ENCODE measurements around the gene DLGAP1.

Gene DLGAP1

GRCh38 chr18:3554811-3555427, 900.2 kb downstream of the DLGAP1 start:
- CTCF ChIA-PET: interaction anchor here (0.6 to 1.0 kb wide), 3 partner anchors 31 to 102 kb away, joined by 3 to 5 read pairs (median 4); no protein-coding TSS in a partner anchor
- POLR2A ChIA-PET: no interaction called here
- 0 out of 2 replicates have a peak overlapping the region, but pooled peaks have one; percentile 16 for H3K27ac ChIP-seq (ENCODE audit: extremely low read depth, low read depth, low read length)
- no peaks in the 10 kb centered on the region for H3K36me3 ChIP-seq (ENCODE audit: control insufficient read depth in 2 of 2, insufficient read depth in 1 of 2, low read length in 2 of 2)
- no peak overlapping the region for H3K4me3 ChIP-seq (ENCODE audit: low read depth, low read length)
- peaks cover 19% of the 10 kb centered on the region for H3K4me1 ChIP-seq (ENCODE audit: control insufficient read depth, insufficient read depth, low read length)
- no peaks in the 10 kb centered on the region for H3K9me3 ChIP-seq (ENCODE audit: control insufficient read depth, insufficient read depth, low read depth, low read length)
- TF ChIP-seq GLI4 (tag by site-specific recombination; IDR thresholded peaks at IDR 0.05) (no peak), SETDB1 (IDR thresholded peaks at IDR 0.05; ENCODE audit: insufficient read length, low read length) (no peak), KLF16 (tag by site-specific recombination; IDR thresholded peaks at IDR 0.05) (no peak), ZXDB (tag by site-specific recombination; IDR thresholded peaks at IDR 0.05) (0 out of 2 replicates have a peak, but pooled peaks have one; percentile 37), KLF10 (tag by site-specific recombination; IDR thresholded peaks at IDR 0.05) (no peak), ZNF10 (tag by site-specific recombination; IDR thresholded peaks at IDR 0.05) (no peak), FEZF1 (tag by site-specific recombination; IDR thresholded peaks at IDR 0.05) (peak; percentile 48), SP2 (tag by site-specific recombination; IDR thresholded peaks at IDR 0.05) (no peak), ZNF366 (tag by site-specific recombination; conservative IDR thresholded peaks at IDR 0.05) (no peak), ZNF292 (tag by site-specific recombination; IDR thresholded peaks at IDR 0.05; ENCODE audit: borderline replicate concordance, low read depth) (no peak), PRDM6 (tag by site-specific recombination; IDR thresholded peaks at IDR 0.05) (peak; percentile 24; the same call in 1 of the 2 replicates), ZBTB1 (tag by site-specific recombination; IDR thresholded peaks at IDR 0.05) (no peak), ZNF529 (tag by site-specific recombination; IDR thresholded peaks at IDR 0.05; ENCODE audit: insufficient replicate concordance) (no peak), PATZ1 (tag by site-specific recombination; IDR thresholded peaks at IDR 0.05) (no peak), REST (tag by site-specific recombination; IDR thresholded peaks at IDR 0.05) (no peak), TCF7L2 (IDR thresholded peaks at IDR 0.05; ENCODE audit: borderline replicate concordance, low read depth, low read length) (peak; percentile 54; the same call in 1 of the 2 replicates), ZNF548 (tag by site-specific recombination; IDR thresholded peaks at IDR 0.05) (no peak), ZNF488 (tag by site-specific recombination; IDR thresholded peaks at IDR 0.05) (no peak), ZNF404 (tag by site-specific recombination; IDR thresholded peaks at IDR 0.05) (no peak), ZNF140 (tag by site-specific recombination; IDR thresholded peaks at IDR 0.05) (no peak), ZNF19 (tag by site-specific recombination; IDR thresholded peaks at IDR 0.05; ENCODE audit: low read depth) (no peak), SALL2 (tag by site-specific recombination; IDR thresholded peaks at IDR 0.05; ENCODE audit: borderline replicate concordance) (no peak), OSR2 (tag by site-specific recombination; IDR thresholded peaks at IDR 0.05) (no peak), GLIS1 (tag by site-specific recombination; IDR thresholded peaks at IDR 0.05) (no peak), ZNF157 (tag by site-specific recombination; IDR thresholded peaks at IDR 0.05) (no peak), ZNF701 (tag by site-specific recombination; IDR thresholded peaks at IDR 0.05) (no peak), ZNF768 (tag by site-specific recombination; IDR thresholded peaks at IDR 0.05) (no peak), ZBTB20 (tag by site-specific recombination; IDR thresholded peaks at IDR 0.05) (no peak), MYNN (tag by site-specific recombination; IDR thresholded peaks at IDR 0.05; ENCODE audit: borderline replicate concordance) (no peak), ZSCAN30 (tag by site-specific recombination; IDR thresholded peaks at IDR 0.05) (no peak), ZNF169 (tag by site-specific recombination; IDR thresholded peaks at IDR 0.05) (no peak)
